NK-92 treated with Interleukin-12 subunit alpha and Interleukin-12 subunit beta, amount 100 ng/mL, for 24 hours (cell line): ENCODE results near the gene DUSP18.
A peak's percentile ranks its signal among the peaks of the same experiment; 100 is the strongest.

Experiments
- DNase-seq: peaks from one replicate; lab custom pipeline; 2025; lab: John Stamatoyannopoulos, UW

The DUSP18 gene

DNA sequence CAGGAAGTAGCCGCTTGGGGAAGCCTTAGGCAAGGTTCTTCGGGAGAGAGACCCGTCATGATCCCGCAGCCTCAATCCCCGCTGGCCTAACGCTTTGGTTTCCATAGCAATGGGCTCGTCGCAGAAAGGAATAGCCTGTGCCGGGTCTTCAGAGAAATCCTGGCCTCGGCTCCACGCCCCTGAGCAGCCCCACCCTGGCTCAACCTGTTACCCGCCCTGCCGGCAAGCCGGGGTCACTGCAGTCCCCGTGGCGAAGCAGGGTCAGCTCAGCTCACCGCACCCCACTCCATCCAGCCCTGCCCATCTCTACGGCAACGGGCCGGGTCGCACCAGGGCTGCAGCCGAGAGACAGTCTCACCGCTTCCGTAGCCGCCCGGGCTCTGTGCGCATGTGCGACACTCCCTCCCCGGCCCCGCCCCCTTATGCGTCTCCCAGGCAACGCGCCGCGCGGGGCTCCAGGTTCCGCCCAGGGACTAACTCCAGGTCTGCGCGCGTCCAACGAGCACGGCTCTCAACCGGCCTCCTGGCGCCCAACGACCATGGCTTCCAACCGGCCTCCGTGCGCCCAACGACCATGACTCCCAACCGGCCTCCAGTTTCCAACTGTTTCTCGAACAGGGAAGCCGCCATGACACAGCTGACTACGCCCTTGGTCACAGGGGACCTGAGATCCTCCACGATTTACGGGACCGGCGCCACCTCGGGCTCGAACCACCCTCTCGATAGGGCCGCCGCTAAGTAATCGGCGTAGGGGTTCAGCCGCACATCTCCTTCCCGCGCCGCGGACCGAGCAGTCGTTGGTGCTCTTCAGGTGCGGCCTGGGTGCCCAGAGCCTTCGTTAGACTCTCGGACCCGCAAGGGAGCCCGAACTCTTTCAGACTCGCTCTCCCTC, at the start of gene DUSP18:
Gene DUSP18 (minus strand): TSS at position 382 of the 892 bp plus-strand sequence. CDS start 3,872 bp downstream, outside the sequence.
- DNase-seq: peak; percentile 89

DNA sequence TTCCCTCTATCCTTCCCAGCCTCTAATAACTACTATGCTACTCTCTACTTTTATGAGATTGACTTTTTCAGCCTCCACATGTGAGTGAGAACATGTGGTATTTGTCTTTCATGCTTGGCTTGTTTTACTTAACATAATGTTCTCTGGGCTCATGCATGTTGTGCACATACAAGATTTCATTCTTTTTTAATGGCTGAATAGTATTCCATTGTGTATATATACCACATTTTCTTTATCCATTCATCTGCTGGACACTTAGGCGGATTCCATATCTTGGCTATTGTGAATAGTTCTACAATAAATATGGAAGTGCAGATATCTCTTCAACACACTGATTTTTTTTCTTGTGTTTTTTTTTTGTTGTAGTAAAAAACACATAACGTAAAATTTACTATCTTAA, 46.4 kb upstream of the DUSP18 start:
- DNase-seq: no peak

DNA sequence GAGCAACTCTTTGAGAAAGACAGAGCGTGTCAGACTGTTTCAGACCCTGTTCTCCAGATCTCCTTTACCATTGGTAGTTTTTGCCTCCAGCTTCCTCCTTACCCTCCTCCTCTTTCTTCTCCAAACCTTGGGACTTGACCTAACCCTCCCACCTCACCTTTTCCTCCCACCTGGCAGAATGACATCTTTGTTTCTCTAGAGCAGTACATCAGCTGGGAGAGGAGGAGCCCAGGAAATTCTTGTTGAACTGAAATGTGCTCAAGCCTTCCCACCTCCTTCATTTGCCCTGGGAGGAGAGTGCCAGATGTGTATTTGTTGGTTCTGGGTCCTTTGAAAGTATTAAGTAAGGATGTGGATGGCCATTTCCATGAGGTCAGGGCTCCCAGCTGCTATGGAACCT, 44.4 kb upstream of the DUSP18 start:
- DNase-seq: no peak

DNA sequence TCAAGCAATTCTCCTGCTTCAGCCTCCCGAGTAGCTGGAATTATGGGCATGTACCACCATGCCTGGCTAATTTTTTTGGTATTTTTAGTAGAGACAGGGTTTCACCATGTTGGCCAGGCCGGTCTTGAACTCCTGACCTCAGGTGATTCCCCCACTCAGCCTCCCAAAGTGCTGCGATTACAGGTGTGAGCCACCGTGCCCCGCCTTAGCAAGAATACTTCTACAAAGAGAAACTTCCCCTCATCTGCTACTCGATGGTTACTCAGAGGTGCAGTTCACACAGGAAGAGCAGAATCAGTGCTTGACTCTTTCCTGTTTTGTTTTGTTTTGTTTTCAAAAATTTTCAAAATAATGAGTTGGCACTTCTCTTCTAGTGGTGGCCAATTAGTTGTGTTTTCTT, 42.3 kb upstream of the DUSP18 start:
- peak; percentile 46 for DNase-seq

DNA sequence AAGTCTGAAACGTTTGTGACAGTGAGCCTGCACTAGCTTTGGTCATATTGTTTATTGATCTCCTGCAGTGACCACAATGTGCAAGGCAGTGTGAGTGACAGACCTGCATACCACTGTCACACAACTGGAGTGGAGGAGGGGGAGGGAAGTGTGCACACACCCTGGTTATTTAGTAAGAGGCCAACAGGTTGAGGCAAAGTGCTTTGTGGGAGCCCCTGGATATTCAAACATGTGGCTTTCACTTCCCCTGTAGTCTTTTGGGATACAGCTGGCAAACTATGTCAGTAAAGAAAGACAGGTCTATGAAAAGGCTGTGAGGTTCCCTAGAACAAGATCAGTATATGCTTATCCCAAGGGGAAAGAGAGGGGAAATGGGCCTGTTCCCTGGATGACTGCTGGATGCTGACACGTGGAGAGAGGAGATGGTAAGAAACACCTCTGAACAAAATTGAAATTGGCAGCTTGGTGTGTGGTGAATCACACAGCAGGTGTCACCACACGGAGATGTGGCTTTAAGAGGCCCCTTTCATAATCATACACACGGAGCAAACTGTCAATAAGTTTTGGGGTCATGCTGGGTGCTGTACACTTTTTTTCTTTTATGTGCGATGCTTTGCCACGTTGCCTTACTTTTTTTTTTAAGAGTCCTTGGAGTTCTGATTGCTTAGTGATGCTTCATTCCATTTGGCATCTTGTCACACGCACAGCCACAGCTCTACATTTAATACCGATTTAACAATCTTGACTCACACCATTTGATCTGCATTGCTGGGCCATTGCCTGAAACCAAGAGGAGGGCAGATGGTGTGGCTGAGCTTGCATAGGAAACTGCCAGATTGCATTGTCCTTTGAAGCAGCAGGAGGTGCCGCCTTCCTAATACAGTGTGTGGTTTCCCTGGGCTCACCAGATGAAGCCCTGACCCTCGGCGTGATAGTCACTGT, 38.3 kb upstream of the DUSP18 start:
- peak; percentile 49 for DNase-seq

DNA sequence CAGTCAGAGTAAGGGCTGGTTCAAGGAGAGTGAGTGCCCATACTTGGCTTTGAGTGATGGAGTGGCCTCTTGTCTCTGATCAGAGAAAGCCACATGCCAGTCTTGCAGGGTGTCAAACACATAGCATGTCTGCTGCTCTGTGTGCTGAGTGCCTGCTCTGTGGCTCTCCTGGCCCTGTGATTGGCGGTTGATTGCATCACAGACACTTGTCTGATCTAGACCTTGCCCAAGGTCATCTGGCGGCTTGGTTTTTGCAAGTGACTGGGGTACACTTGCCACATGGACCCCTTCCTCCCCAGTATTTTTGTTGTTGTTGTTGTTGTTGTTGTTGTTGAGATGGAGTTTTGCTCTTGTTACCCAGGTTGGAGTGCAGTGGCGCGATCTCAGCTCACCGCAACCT, 37.3 kb upstream of the DUSP18 start:
- peak; percentile 50 for DNase-seq

DNA sequence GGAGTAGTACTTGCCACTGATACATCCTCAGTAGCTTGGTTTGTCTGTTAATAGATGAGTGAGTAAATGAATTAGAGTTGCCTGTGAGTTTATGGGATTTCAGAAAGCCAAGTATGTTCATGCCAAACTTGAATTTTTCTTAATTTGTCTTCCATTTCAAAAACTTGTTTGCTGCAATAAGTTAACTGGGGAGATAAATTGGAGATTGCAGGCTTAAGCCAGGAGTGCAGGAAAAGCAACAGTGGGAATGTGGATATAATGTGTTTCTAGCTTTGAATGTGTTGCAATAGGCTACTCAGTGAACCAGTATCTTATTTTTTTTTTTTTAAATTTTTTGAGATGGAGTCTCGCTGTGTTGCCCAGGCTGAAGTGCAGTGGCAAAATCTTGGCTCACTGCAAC, 35.2 kb upstream of the DUSP18 start:
- DNase-seq: no peak

DNA sequence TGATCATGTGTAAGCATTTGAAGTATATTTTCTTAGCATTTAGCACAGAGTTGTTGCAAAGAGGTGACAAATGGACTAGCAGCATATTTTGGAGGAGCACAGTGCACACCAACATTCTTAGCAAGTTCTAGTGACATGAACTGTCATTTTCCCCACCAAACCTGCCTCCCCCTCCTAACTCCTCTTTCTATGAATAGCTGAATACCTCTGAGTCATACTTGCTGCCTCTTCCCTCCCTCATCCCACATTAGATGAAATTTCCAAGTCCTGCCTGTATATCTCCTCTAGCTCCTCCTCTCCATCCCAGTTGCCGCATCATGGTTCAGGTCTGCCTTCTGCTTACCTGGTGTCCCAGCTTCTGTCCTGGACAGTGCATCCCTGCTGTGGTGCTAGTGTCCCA, 34.2 kb upstream of the DUSP18 start:
- no peak for DNase-seq

DNA sequence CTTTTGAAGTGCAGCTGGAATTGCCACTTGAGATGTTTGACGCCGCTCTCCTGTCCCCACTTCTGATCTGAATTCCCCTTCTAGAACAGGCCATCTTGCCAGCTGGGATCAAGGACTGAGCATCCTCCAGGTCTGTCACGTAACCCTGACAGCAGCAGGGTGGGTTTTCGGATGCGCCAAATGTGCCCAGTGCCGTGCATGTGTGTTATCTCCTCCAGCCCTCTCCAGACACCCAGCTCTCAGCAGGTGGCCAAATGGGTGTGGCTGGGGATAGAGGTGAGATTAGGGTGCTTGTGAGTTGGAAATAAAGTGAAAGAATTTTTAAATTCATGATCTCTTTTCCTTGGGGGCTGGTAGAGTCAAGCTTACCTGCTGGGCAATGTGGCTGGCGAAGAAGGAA, 30.3 kb upstream of the DUSP18 start:
- DNase-seq: no peak

DNA sequence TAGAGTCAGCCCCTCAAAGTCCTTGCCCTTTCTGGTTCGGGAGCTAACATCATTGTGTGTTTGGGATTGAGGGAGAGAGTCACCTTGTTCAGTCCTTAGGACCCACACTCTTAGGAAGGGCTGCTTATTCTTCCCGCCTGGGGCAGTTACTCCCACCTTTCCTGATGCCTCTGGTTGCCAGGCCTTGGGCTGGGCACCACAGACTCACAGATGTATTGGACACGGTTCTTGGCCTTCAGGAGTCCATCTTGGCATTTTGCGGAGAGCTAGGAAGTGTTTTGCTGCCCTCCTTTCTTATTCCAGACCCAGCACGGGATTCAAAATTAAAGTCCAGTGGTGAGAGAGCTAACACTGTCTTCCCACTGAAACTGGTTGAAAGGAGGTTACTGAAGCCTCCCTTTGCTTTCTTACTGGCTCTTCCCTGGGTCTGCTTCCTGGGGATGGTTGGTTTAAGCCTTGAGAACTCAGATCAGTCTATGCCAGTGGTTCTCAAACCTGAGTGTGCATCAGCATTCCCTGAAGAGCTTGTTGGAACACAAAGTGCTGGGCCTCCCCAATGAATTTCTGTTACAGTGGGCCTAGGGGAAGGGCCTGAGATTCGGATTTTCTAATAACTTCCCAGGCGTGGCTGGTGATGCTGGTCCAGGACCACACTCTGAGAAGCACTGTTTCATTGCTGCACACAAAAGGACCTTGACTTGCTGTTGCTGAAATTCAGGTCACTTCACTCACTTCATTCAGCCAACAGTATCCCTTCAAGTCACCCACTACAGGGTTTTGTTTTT, 28.4 kb upstream of the DUSP18 start:
- no peak for DNase-seq

DNA sequence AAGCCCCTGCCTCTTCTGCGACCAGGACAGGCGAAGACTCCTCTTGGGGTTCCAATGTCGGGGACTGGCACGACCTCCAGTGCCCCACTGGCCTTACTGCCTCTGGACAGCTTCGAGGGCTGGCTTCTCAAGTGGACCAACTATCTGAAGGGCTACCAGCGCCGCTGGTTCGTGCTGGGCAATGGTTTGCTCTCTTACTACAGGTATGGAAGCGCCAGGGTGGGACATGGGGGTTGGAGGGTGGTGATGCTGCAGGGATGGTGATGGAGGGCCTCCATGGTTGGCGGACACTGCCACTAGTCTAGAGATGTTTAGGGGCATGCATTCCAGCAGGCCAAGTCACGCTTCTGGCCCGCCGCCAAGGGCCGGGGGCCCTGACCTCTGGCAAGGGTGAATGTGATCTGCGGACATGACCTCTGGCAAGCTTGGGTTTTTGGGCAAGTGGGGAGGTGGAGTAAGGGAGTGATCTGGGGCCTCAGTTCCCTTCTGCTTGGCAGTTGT, 27.7 kb upstream of the DUSP18 start:
- DNase-seq: no peak

DNA sequence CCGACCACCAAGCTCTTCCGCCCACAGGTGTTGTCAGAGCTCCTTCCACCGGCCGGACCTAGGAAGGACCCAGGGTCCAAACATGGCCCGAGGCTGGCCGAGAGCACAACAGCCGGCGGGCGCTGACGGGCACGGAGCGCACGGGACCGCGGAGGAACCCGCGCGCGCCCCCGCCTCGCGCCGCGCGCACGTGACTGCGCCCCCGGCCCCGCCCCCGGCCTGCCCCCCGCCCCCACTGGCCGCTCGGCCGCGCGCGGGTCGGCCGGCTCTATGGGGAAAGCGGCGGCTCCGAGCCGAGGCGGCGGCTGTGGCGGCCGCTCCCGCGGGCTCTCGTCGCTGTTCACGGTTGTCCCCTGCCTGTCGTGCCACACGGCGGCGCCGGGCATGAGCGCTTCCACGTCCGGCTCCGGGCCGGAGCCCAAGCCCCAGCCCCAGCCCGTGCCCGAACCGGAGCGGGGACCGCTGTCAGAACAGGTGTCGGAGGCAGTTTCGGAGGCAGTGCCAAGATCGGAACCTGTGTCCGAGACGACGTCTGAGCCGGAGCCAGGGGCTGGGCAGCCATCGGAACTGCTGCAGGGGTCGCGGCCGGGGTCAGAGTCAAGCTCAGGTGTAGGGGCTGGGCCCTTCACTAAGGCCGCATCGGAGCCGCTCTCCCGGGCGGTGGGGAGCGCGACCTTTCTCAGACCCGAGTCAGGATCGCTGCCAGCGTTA, 27.1 kb upstream of the DUSP18 start, which contains the start of gene OSBP2:
Gene OSBP2 (plus strand): TSS at position 235 of the 711 bp plus-strand sequence. CDS start 36 bp downstream, at position 271.
- DNase-seq: no peak

DNA sequence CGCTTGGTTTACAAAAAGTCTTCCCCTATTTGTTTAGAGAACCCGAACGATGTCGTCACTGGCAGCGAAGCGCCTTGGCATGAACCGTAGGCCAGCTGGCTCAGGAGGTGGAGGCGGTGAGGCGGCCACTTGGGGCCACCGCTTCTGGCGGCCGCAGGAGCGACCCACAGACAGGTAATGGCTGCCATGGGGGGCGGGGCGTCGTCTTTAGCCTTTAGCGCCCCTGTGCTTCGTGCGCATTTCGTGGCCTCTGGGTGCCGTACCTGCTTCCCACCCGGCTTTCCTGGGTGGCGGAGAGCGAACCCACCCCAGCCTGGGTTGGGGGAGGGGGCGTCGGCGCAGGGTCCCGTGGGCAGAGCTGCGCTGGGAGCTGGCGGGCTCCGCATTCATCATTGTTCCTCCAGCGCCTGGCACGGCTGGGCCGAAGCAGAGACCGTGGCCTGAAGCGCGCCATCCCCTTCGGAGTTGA, 26.5 kb upstream of the DUSP18 start:
- no peak for DNase-seq

DNA sequence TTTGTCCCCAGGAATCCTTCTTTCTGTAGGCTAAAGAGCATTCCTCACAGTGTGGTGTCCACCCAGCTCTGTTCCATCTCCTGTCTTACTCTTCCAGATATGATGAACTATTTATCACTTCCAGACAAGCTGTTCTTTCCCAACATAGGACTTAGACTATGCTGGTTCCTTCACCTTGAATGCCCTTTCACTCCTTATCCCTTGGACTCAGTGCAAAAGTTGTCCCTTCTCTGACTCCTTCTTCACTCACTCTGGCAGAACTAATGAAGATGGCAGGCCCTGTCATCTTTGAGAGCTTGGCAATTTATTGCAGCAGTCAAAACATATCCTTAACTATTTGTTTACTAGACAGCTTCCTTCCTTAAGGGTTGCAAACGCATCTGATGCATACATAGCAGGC, 23.5 kb upstream of the DUSP18 start:
- no peak for DNase-seq

DNA sequence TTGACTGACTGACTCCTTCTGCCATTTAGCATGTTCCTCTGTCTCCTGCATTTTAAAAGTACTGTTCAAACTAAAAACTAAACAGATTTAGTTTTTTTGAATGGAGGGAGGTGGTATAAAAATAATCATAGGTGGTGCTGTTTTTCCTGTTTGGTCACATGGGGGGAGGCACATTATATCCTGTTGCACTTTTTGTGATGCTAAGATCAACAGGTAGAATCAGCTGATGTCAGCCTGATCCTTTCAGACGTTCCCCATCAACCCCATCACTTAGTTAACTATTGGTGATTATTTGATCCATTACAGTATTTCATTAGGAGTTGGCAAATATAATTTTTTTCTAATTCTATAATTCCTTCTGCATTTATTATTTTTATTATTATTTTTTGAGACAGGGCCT, 21.9 kb upstream of the DUSP18 start:
- no peak for DNase-seq

DNA sequence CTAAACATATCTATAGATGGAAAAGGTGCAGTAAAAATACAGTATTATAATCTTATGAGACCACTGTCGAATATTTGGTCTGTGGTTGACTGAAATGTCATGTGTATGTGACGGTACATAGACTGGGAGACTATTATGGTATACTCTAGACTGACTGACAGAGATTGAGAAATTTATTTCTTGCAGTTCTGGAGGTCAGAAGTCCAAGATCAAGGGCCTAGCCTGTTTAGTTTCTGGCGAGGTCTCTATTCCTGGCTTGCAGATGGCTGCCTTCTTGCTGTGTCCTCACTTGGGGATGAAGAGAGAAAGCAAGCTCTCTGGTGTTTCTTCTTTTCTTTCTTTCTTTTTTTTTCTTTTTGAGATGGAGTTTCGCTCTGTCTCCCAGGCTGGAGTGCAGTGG, 19.7 kb upstream of the DUSP18 start:
- DNase-seq: no peak

DNA sequence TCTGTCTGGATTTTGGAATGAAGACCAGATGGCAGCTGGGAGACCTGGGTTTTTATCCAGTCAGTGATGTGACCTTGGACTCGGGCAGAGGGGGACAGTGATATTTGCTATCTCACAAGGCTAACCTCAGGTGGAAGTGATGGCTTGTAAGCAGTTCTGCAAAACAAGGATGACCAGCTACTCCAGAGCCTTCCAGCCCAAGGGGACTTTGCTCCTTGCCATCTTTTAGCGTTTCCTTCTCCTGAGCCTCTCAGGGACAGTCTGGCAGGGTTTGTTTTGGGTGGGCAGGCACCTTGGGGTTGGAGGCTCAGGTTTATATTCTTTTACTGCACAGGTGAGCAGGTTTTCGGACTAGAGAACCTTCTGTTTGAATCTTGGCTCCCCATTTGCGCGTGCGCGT, 17.5 kb upstream of the DUSP18 start:
- no peak for DNase-seq

DNA sequence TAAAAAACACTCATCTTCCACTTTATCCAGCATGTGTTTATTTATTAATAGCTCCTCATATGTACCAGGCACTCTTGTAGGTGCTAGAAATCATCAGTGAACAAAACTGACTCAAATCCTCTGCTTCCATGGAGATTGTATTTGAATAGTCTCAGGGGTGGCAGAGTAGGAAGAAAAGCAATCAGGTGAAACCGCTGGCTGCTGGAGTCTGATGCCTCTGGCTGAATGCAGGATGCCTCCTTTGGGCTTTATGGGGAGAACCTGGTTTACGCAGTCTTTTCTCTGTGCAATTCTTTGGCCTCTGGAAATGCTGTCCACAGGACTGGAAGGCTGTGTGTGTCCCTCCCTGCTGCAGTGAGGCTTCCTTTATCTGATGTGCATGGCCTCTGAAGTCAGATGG, 14.2 kb upstream of the DUSP18 start:
- no peak for DNase-seq

DNA sequence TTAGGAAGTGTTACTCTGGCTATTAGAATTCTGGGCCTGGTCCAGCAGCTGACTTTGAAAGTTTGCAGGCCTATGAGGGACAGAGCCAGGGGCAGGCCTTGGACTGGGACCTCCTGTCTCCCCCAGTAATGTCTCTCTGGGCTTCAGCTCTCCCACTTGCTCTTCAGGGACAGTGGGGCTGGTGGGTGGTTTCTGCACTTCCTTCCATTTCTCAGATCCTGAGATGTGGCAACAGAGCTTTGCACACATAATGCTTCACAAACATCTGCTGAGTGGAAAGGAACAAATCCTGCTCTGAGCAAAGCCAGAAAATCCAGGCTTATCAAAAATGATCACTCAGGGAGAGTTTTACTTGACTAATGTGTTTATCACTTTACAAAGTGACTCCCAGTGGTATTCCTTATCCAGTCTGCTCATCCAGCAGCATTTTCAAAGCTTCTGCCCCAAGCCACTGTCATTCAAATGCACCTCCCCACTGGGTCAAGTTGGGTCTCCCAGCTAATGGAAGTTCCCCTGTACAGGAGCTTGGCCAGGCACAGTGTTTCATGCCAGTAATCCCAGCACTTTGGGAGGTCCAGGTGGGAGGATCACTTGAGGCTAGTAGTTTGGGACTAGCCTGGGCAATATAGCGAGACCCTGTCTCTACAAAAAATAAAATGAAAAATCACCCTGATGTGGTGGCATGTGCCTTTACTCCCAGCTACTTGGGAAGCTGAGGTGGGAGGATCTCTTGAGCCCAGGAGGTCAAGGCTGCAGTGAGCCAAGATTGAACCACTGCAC, 13.5 kb upstream of the DUSP18 start:
- no peak for DNase-seq
